ENCODE results near the gene GBA2.
A peak's percentile ranks its signal among the peaks of the same experiment; 100 is the strongest.

GBA2 gene

GRCh38 chr9:35748858-35749514, at the start of gene GBA2, which contains the start of gene RGP1:
Gene GBA2, minus strand, starts transcription at chr9:35749228. Its CDS starts 524 bp downstream, at chr9:35748704.
Gene RGP1, plus strand, starts transcription at chr9:35749287. Its CDS starts 469 bp downstream, at chr9:35749756.
- DNase-seq (ENCODE audit: extremely low read depth in 1 of 2, low read depth in 1 of 2): peak; percentile 54 to 63

GRCh38 chr9:35797311-35798109, 48.5 kb upstream of the GBA2 start:
- no peak for DNase-seq (ENCODE audit: extremely low read depth in 1 of 2, low read depth in 1 of 2)

GRCh38 chr9:35795695-35796094, 46.7 kb upstream of the GBA2 start:
- no peak for DNase-seq (ENCODE audit: extremely low read depth in 1 of 2, low read depth in 1 of 2)

GRCh38 chr9:35793461-35793860, 44.4 kb upstream of the GBA2 start:
- DNase-seq (ENCODE audit: extremely low read depth in 1 of 2, low read depth in 1 of 2): no peak

- DNase-seq (ENCODE audit: extremely low read depth in 1 of 2, low read depth in 1 of 2): no peak
Measured at GRCh38 chr9:35792826-35793225, 43.8 kb upstream of the GBA2 start.

GRCh38 chr9:35792024-35792813, 43.2 kb upstream of the GBA2 start:
- DNase-seq (ENCODE audit: extremely low read depth in 1 of 2, low read depth in 1 of 2): no peak

- no peak for DNase-seq (ENCODE audit: extremely low read depth in 1 of 2, low read depth in 1 of 2)
Measured at GRCh38 chr9:35791297-35791921, 42.4 kb upstream of the GBA2 start, which contains the start of gene NPR2. Gene NPR2, plus strand, starts transcription at chr9:35791591. Its CDS starts 818 bp downstream, at chr9:35792409.

- DNase-seq (ENCODE audit: extremely low read depth in 1 of 2, low read depth in 1 of 2): peak in 1 of 2 donors; percentile 23
Measured at GRCh38 chr9:35790385-35791296, 41.6 kb upstream of the GBA2 start.

GRCh38 chr9:35790025-35790384, 41.0 kb upstream of the GBA2 start:
- DNase-seq (ENCODE audit: extremely low read depth in 1 of 2, low read depth in 1 of 2): no peak

- no peak for DNase-seq (ENCODE audit: extremely low read depth in 1 of 2, low read depth in 1 of 2)
Measured at GRCh38 chr9:35789541-35789940, 40.5 kb upstream of the GBA2 start.

GRCh38 chr9:35783418-35783817, 34.4 kb upstream of the GBA2 start:
- no peak for DNase-seq (ENCODE audit: extremely low read depth in 1 of 2, low read depth in 1 of 2)

- DNase-seq (ENCODE audit: extremely low read depth in 1 of 2, low read depth in 1 of 2): no peak
Measured at GRCh38 chr9:35781066-35781465, 32.0 kb upstream of the GBA2 start.

- DNase-seq (ENCODE audit: extremely low read depth in 1 of 2, low read depth in 1 of 2): no peak
Measured at GRCh38 chr9:35778496-35778895, 29.5 kb upstream of the GBA2 start.

GRCh38 chr9:35776018-35776417, 27.0 kb upstream of the GBA2 start:
- no peak for DNase-seq (ENCODE audit: extremely low read depth in 1 of 2, low read depth in 1 of 2)

- no peak for DNase-seq (ENCODE audit: extremely low read depth in 1 of 2, low read depth in 1 of 2)
Measured at GRCh38 chr9:35774907-35775635, 26.0 kb upstream of the GBA2 start.

- no peak for DNase-seq (ENCODE audit: extremely low read depth in 1 of 2, low read depth in 1 of 2)
Measured at GRCh38 chr9:35771943-35772342, 22.9 kb upstream of the GBA2 start.

GRCh38 chr9:35771534-35771933, 22.5 kb upstream of the GBA2 start:
- no peak for DNase-seq (ENCODE audit: extremely low read depth in 1 of 2, low read depth in 1 of 2)

- no peak for DNase-seq (ENCODE audit: extremely low read depth in 1 of 2, low read depth in 1 of 2)
Measured at GRCh38 chr9:35771075-35771433, 22.0 kb upstream of the GBA2 start.

GRCh38 chr9:35769763-35770162, 20.7 kb upstream of the GBA2 start:
- no peak for DNase-seq (ENCODE audit: extremely low read depth in 1 of 2, low read depth in 1 of 2)
